ENCODE data around the gene RRP1.

Gene RRP1

GRCh38 chr21:43777953-43778352 is 11.4 kb upstream of the RRP1 start:
- no peak for DNase-seq

GRCh38 chr21:43778469-43779335 is 10.7 kb upstream of the RRP1 start:
- DNase-seq = no peak

GRCh38 chr21:43779660-43780059 is 9.7 kb upstream of the RRP1 start:
- DNase-seq = no peak

GRCh38 chr21:43781846-43782245 is 7.5 kb upstream of the RRP1 start:
- DNase-seq = no peak

- DNase-seq = no peak
Observed at GRCh38 chr21:43782431-43783097, 6.8 kb upstream of the RRP1 start.

GRCh38 chr21:43783098-43783700 is 6.2 kb upstream of the RRP1 start:
- no peak for DNase-seq

- no peak for DNase-seq
Observed at GRCh38 chr21:43785134-43785533, 4.2 kb upstream of the RRP1 start.

GRCh38 chr21:43786300-43786806 is 3.0 kb upstream of the RRP1 start:
- DNase-seq = no peak

GRCh38 chr21:43786807-43787440 is 2.5 kb upstream of the RRP1 start:
- no peak for DNase-seq

GRCh38 chr21:43790010-43790524 is 690 bp downstream of the RRP1 start:
- no peak for DNase-seq

GRCh38 chr21:43792406-43792805 is 3.0 kb downstream of the RRP1 start:
- no peak for DNase-seq

GRCh38 chr21:43793243-43793642 is 3.9 kb downstream of the RRP1 start:
- no peak for DNase-seq

- DNase-seq = no peak
Observed at GRCh38 chr21:43794311-43794710, 4.9 kb downstream of the RRP1 start.

- no peak for DNase-seq
Observed at GRCh38 chr21:43794857-43795256, 5.5 kb downstream of the RRP1 start.

GRCh38 chr21:43797415-43797814 is 8.0 kb downstream of the RRP1 start:
- DNase-seq = no peak

GRCh38 chr21:43797925-43798715 is 8.7 kb downstream of the RRP1 start:
- DNase-seq = no peak

GRCh38 chr21:43799301-43799840 is 10.0 kb downstream of the RRP1 start:
- no peak for DNase-seq

GRCh38 chr21:43800124-43800523 is 10.7 kb downstream of the RRP1 start:
- no peak for DNase-seq

GRCh38 chr21:43800566-43800965 is 11.2 kb downstream of the RRP1 start:
- DNase-seq = no peak

- DNase-seq = no peak
Observed at GRCh38 chr21:43801006-43801783, 11.8 kb downstream of the RRP1 start.

GRCh38 chr21:43802713-43803313 is 13.4 kb downstream of the RRP1 start:
- no peak for DNase-seq
